HG03064 (cell line): ENCODE measurements around the gene BCO2.
"Not testable (repeated sequence)": the region's sequence is repeated elsewhere in the genome, so short reads cannot be mapped to it uniquely, and the experiment has no call there.

ENCODE experiments used
- ATAC-seq: cut with Tn5 transposase; IDR thresholded peaks from one replicate; pipeline ENCODE4 v1.9.1; 2021; ENCODE audit warnings: low read depth; ENCODE audit not compliant: unreplicated experiment

BCO2 gene

GRCh38 chr11:112174789-112175598 lies at the start of gene BCO2:
BCO2 (plus strand) TSS chr11:112175512; CDS start chr11:112175602, 90 bp downstream.
- ATAC-seq = no peak

- ATAC-seq = no peak
Measured at GRCh38 chr11:112127056-112127455, 48.3 kb upstream of the BCO2 start.

GRCh38 chr11:112128483-112129121 lies 46.7 kb upstream of the BCO2 start:
- ATAC-seq = no peak

DNA sequence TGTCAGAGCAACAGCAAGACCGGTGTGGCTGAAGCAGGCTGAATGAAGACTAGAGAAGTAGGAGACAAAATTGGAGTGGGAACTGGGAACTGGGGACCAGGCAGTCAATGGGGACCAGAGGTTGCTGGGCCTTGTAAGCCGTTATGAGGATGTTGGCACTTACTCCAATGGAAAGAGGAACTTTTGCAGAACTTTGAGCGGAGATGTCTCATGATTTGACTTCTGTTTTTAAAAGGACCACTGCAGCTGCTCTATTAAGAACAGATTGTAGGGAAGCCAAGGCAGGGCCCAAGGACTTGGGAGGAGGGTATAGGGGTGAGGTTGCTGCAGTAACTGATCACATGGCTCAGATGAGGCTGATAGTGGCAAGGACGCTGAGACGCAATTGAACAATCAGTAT lies 45.7 kb upstream of the BCO2 start:
- ATAC-seq = no peak

DNA sequence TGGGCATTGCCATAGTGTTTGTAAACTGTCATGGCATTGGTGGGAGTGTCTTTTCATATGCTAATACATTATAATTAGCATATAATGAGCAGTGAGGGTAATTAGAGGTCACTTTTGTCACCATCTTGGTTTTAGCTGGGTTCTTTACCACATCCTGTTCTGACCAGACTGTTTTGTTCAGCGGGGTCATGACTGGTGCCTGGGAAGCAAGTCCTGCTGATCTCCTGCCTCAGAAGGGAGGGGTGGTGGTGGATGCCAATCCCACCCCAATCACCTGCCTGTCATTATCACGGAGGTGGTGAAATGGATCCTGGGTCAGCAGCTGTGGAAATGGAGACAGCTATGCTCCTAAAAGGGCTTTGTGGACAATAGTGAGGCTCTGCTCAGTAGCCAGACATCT lies 42.6 kb upstream of the BCO2 start:
- ATAC-seq = no peak

DNA sequence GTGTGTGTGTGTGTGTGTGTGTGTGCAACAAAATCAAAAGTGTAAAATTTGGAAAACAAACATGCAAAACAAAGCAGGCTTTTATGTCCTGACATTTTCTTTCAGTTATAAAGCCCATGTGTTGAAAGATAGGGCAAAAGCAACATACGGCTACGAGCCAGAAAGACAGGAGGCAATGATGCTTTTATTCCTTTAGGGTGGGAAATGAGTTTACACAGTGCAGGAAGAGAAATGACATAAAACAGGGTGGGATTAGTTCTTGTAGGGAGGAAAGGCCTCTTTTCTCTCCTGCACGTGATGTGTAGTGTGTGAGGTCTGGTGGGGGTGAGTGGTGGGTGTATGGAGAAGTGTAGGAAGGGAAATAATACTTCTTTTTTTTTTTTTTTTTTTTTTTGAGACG lies 40.8 kb upstream of the BCO2 start:
- ATAC-seq = no peak

- ATAC-seq = no peak
Measured at GRCh38 chr11:112143597-112143996, 31.7 kb upstream of the BCO2 start.

- ATAC-seq = no peak
Measured at GRCh38 chr11:112150517-112150916, 24.8 kb upstream of the BCO2 start.

GRCh38 chr11:112156153-112156955 lies 19.0 kb upstream of the BCO2 start:
- ATAC-seq = no peak

DNA sequence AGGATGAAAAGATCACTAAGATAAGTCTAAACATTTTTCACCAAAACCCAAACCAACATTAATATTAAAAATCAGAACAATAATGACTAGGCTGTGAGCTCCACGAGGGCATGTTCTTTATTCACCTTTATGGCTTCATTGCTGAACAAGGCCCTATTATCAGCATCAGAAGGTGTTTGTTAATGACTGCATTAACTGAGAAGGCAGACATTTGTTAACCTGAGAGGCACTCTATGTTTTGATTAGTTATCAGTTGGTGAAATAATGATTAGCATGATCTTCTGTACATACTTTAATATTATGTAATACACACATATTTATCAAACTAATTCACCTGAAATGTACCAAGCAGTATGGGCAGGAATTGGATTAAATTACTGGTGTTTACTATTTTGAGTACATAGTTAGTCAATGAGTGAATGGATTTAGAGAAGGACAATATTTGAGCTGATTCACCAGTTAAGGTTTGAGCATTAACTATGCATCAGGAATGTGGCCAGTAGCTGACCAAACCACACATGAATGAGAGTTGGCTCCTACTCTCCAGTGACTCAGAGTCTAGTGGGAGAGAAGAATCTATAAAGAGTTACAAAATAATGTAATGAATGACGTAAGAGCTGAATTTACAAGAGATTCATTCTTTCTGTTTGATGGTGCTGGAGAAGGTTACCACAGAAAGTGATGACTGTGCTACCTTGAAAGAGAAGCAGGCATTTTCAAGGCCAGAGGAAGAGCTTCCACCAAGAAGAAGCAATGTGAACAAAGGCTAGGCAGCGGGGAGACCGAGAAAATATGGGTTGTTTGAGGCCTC lies 18.2 kb upstream of the BCO2 start:
- no peak for ATAC-seq

DNA sequence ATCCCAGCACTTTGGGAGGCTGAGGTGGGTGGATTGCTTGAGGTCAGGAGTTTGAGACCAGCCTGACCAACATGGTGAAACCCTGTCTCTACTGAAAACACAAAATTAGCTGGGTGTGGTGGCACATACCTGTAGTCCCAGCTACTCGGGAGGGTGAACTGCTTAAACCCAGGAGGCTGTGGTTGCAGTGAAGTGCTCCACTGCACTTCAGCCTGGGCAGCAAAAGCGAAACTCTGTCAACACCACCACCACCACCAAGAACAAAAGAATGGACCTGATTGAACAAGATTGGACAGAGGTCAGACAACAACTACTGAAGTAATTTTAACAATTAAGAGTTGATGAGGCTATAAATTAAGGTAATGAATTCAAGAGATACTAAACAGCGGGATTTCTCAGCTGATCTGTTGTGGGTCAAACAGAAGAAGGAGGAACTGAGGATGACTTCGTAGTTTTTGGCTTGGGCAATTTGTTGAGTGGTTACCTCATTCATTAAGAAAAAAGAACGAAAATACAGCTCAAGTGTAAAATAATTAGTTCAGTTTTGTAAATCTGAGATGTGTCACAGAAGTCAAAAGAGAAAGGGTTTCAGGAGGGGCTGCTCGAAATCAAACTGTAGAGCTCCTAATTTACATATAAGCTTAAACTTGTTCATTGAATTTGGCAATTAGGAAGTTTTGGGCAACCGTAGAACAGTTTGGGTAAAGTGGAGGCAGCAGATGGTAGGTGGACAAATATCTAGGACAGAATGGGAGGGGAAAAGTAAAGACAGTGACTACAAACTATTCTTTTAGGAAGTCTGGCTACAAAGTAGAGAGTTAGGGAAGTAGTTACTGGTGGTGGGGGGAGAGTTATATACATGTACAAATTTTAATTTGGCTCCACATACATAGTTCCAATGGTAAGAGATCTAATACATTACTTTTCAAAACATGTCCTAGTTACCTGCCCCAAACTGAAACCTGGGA lies 15.9 kb upstream of the BCO2 start:
- ATAC-seq = no peak

DNA sequence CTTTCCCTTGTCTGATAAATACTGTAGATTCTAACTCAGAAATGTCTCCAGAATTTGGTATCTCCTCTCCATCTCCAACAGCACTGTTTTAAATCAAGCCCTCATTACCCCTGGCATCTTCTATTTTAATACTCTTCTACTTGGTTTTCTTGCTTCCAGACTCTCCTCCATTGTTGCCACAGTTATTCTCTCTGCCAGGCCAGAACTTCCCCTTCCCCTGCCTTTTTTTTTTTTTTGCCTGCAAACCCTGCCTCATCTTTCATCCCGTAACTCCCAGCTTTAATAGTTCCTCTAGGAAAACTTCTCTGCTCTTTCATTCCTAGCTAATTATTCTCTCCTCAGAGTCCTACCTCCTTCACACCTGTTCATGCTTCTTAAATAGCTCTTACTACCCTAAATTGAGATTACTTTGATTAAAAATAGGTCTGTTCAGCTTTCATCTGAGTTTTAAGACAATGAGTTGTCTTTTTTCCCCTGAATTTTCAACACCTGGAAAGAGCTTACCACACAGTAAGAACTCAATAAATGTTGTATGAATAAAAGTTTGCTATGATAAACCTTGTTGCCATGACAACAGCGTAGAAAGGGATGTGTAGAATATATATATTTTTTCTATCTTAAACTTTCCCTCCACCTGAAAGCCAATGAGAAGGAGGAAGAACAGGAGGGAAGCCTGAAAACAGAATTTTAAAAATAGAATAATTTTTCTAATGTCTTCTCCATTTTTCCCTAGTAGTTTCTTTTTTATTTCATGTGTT lies 15.0 kb upstream of the BCO2 start:
- ATAC-seq = no peak

GRCh38 chr11:112161012-112161411 lies 14.3 kb upstream of the BCO2 start:
- no peak for ATAC-seq

DNA sequence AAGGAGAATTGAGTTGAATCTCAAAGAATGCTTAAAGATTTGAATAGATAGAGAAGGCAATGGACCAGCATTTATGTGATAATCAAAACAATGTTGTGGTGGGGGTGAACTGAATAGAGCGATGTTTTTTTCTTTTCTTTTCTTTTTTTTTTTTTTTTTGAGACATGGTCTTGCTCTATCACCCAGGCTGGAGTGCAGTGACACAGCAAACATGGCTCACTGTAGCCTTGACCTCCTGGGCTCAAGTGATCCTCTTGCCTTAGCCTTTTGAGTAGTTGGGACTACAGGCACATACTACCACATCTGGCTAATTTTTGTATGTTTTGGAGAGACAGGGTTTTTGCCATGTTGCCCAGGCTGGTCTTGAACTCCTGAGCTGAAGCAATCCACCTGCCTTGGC lies 13.1 kb upstream of the BCO2 start:
- not testable (repeated sequence) for ATAC-seq

DNA sequence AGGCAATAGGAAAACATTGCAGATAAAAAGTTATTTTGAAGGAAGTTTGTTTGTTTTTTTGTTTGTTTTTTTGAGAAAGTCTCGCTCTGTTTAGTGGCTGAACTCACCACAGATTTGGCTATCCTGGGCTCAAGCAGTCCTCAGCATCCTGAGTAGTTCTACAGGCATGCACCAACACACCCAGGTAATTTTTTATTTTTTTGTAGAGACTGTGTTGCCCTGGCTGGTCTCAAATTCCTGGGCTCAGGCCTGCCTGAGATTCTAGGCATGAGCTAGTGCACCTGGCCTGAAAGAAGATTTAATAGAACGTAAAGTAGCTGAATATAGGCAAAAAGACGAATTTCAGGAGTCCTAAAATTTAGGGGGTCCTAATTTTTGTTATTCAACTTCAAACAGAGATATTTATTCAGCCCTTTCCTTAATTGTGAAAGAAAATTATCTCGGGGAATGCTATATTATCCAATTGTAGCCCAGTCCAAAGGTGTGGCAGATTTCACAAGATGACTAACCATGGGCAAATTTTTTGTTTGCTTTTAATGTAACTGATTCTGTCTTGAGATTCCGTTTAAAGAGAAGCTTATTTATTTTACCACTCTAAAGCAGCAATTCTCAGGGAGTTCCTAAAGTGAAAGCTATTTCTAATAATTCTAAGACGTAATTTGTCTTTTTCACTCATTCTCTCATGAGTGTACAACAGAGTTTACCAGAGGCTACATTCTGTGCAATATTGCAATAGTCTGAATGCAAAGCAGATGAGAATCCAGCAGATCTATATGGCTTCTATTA lies 12.4 kb upstream of the BCO2 start:
- no peak for ATAC-seq

DNA sequence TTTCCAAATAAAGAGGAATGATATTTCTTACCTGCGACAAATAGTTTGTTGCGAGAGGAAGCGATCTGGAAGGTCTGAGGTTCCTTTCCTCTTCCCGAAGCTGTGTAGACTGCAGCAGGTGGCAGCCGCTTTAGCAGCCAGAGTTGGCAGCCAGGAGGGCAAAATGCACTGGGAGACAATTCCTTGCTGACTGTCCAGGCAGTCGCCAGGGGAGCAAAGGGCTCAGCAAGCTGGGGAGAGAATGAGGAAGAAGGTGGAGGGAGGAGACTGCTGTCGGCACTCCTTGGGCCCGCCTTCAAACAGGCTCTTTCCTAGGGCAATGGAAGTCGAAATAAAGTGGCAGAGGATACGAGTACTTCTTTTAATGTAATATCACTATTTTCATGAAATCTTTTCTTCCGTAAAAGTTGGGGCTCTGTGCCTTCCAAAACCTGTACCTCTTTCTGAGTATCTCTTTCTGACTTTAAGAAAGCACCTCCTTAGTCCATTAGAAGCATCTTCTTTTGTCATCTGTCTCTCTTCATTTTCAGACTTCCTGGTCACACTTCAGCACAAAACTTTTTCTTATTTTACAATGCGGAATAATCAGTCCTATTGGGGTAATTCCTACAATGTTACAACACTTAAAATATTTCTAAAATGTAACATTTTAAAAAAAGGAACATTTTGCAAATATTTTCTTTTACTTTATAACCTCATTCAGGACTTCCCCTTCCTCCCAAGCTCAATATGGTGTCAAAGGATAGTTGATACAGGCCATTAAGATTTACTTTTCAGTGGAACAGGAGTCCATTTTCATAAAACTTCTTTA lies 11.2 kb upstream of the BCO2 start, which contains the start of gene IL18:
Gene IL18, minus strand, starts transcription at position 220 of the 811 bp plus-strand sequence. CDS start 9,041 bp downstream, outside the sequence.
- ATAC-seq = no peak

- no peak for ATAC-seq
Measured at GRCh38 chr11:112165049-112165448, 10.3 kb upstream of the BCO2 start.
